CD4-positive, alpha-beta T cell (primary cell): ENCODE data around the gene BDKRB1. TPM values are rescaled to one million over a fixed set of nuclear protein-coding genes. Genes with fewer than 3 reads are reported as not detected.

Experiments
- ATAC-seq: fragments of 200-7000 bp; cut with Tn5 transposase; one replicate; pipeline ENCODE4 v1.10.0; 2022; ENCODE audit warnings: mild to moderate bottlenecking; ENCODE audit not compliant: poor library complexity
- CTCF ChIA-PET: fragments of 350-600 bp; sonication (Branson Sonifier 250); formaldehyde crosslinking; loops from one replicate; lab custom pipeline; 2021; ENCODE audit warnings: antibody characterized with exemption, inconsistent platforms; lab: Charles Lee
- POLR2A ChIA-PET: fragments of 350-600 bp; sonication (Branson Sonifier 250); formaldehyde crosslinking; loops from one replicate; lab custom pipeline; 2021; ENCODE audit warnings: antibody characterized with exemption, inconsistent platforms; lab: Charles Lee
- DNase-seq, 14 experiments: peaks; one replicate each; pipeline ENCODE4 v3.0.0-alpha.2; 2013 to 2020; ENCODE audit warnings: mixed read lengths in 2 of 14
- H3K27ac ChIP-seq, 2 donors: one replicate each; pipeline versions ENCODE4 v1.5.1 to v1.7.0; 2013; ENCODE audit warnings: low read length in 2 of 2, low read depth in 1 of 2, mild to moderate bottlenecking in 1 of 2
- H3K27me3 ChIP-seq, 2 experiments: 1 replicate in 1 of 2; 2 replicates in 1 of 2; pipeline versions ENCODE4 v1.6.1 to v1.7.0; 2013; ENCODE audit warnings: low read length in 2 of 2, control low read depth in 1 of 2, mild to moderate bottlenecking in 1 of 2, moderate library complexity in 1 of 2; ENCODE audit not compliant: insufficient read depth in 2 of 2, control insufficient read depth in 1 of 2
- H3K36me3 ChIP-seq: one replicate; pipeline ENCODE4 v1.6.1; 2013; ENCODE audit warnings: low read length, control low read depth; ENCODE audit not compliant: insufficient read depth
- H3K4me1 ChIP-seq: one replicate; pipeline ENCODE4 v1.6.1; 2013; ENCODE audit warnings: low read length, control low read depth; ENCODE audit not compliant: insufficient read depth
- H3K4me3 ChIP-seq: one replicate; pipeline ENCODE4 v1.5.1; 2013; ENCODE audit warnings: mild to moderate bottlenecking, low read length, moderate library complexity
- H3K9me3 ChIP-seq, 2 experiments: 1 replicate in 1 of 2; 2 replicates in 1 of 2; pipeline versions ENCODE4 v1.6.1 to v1.7.0; 2013; ENCODE audit warnings: low read length in 2 of 2, mild to moderate bottlenecking in 2 of 2, control low read depth in 1 of 2, moderate library complexity in 1 of 2; ENCODE audit not compliant: control insufficient read depth in 1 of 2, insufficient read depth in 1 of 2
- H3K27ac Mint-ChIP-seq: one replicate; pipeline ENCODE4 v1.8.0; 2020; ENCODE audit warnings: mixed read lengths
- H3K27me3 Mint-ChIP-seq: one replicate; pipeline ENCODE4 v1.8.0; 2021; ENCODE audit warnings: mixed read lengths
- H3K36me3 Mint-ChIP-seq: one replicate; pipeline ENCODE4 v1.8.0; 2021; ENCODE audit warnings: low read depth, mixed read lengths
- H3K4me1 Mint-ChIP-seq: one replicate; pipeline ENCODE4 v1.8.0; 2021; ENCODE audit warnings: low read depth, mixed read lengths
- H3K4me3 Mint-ChIP-seq: one replicate; pipeline ENCODE4 v1.8.0; 2020; ENCODE audit warnings: mild to moderate bottlenecking, mixed read lengths
- H3K9me3 Mint-ChIP-seq: one replicate; pipeline ENCODE4 v1.8.0; 2020; ENCODE audit warnings: mixed read lengths
- CTCF ChIP-seq: fragments of 200-600 bp; IDR thresholded peaks from one replicate; pipeline ENCODE4 v1.8.0; 2022; ENCODE audit warnings: antibody characterized with exemption, mild to moderate bottlenecking
- intact Hi-C, 2 experiments: fragments of 100-400 bp; cut with DNase I in 1 of 2; cut with micrococcal nuclease in 1 of 2; formaldehyde crosslinking; loops; one replicate each; pipeline versions ENCODE4 v1.15.1 to v1.9.0; 2023 to 2025; cut with DNase I, micrococcal nuclease
- total RNA-seq, 174 experiments: library from RNA in 2 of 174; stranded (reverse) in 2 of 174; gene quantifications; one replicate each; pipeline ENCODE4 v1.2.3 and lab custom pipeline; 2021 to 2026

The BDKRB1 gene
- total RNA-seq, 2 experiments from 2014 or later: not detected

- intact Hi-C loops: no loop called here
- CTCF ChIA-PET: no interaction called here
- H3K27me3 Mint-ChIP-seq: peaks cover 17% of the 10 kb centered on the region
Observed at GRCh38 chr14:96260341-96260821, 4.4 kb downstream of the BDKRB1 start.

GRCh38 chr14:96261053-96261452 is 5.0 kb downstream of the BDKRB1 start:
- H3K4me3 ChIP-seq: no peak overlapping the region
- H3K27me3 ChIP-seq: no peaks in the 10 kb centered on the region
- Mint-ChIP-seq H3K36me3 (no peaks in the 10 kb centered on the region), H3K27ac (no peak overlapping the region), H3K27me3 (peaks cover 20% of the 10 kb centered on the region), H3K9me3 (no peaks in the 10 kb centered on the region), H3K4me1 (no peaks in the 10 kb centered on the region), H3K4me3 (no peak overlapping the region)
- ATAC-seq (no peak), DNase-seq (no peak)
- no peaks in the 10 kb centered on the region for H3K4me1 ChIP-seq
- H3K36me3 ChIP-seq: no peaks in the 10 kb centered on the region
- no peak overlapping the region for H3K27ac ChIP-seq
- intact Hi-C loops: no loop called here
- POLR2A ChIA-PET: no interaction called here
- TF ChIP-seq CTCF: no peak
- CTCF ChIA-PET: no interaction called here
- H3K9me3 ChIP-seq: no peaks in the 10 kb centered on the region

More at GRCh38 chr14:96260341-96260821, 4.4 kb downstream of the BDKRB1 start:
- no peak overlapping the region for H3K4me3 Mint-ChIP-seq
- no peaks in the 10 kb centered on the region for H3K9me3 Mint-ChIP-seq
- no peaks in the 10 kb centered on the region for H3K36me3 ChIP-seq
- no peaks in the 10 kb centered on the region for H3K9me3 ChIP-seq
- H3K4me3 ChIP-seq: no peak overlapping the region
- ATAC-seq (no peak), DNase-seq (no peak)
- H3K4me1 ChIP-seq: no peaks in the 10 kb centered on the region
- no peaks in the 10 kb centered on the region for H3K4me1 Mint-ChIP-seq
- POLR2A ChIA-PET: no interaction called here
- no peak overlapping the region for H3K27ac Mint-ChIP-seq
- no peaks in the 10 kb centered on the region for H3K27me3 ChIP-seq
- H3K27ac ChIP-seq: no peak overlapping the region
- no peaks in the 10 kb centered on the region for H3K36me3 Mint-ChIP-seq
- TF ChIP-seq CTCF: no peak

- CTCF ChIA-PET: interaction anchor here (1.8 kb wide), 1 partner anchor 14 kb away, joined by 4 read pairs; no protein-coding TSS in a partner anchor
- H3K27me3 ChIP-seq: no peaks in the 10 kb centered on the region
- intact Hi-C loops: no loop called here
- POLR2A ChIA-PET: no interaction called here
- H3K27me3 Mint-ChIP-seq: peaks cover 19% of the 10 kb centered on the region
- H3K27ac Mint-ChIP-seq: no peak overlapping the region
- H3K27ac ChIP-seq: no peak overlapping the region
- no peak overlapping the region for H3K4me3 ChIP-seq
- H3K36me3 Mint-ChIP-seq: no peaks in the 10 kb centered on the region
- TF ChIP-seq CTCF: no peak
- DNase-seq (no peak), ATAC-seq (no peak)
- H3K4me1 Mint-ChIP-seq: no peaks in the 10 kb centered on the region
- H3K36me3 ChIP-seq: no peaks in the 10 kb centered on the region
- H3K9me3 ChIP-seq: no peaks in the 10 kb centered on the region
- no peaks in the 10 kb centered on the region for H3K9me3 Mint-ChIP-seq
- H3K4me1 ChIP-seq: no peaks in the 10 kb centered on the region
- no peak overlapping the region for H3K4me3 Mint-ChIP-seq
Observed at GRCh38 chr14:96261772-96262655, 6.0 kb downstream of the BDKRB1 start.
